Panc1 (cell line): ENCODE measurements around the gene MAD1L1. TPM values are rescaled to one million over a fixed set of nuclear protein-coding genes. Genes with fewer than 3 reads are reported as not detected.

Source experiments
- ATAC-seq: fragments of 200-7000 bp; cut with Tn5 transposase; 2 replicates; pipeline ENCODE4 v1.9.1; 2020; ENCODE audit warnings: mild to moderate bottlenecking, moderate library complexity
- BruUV-seq: library from RNA; stranded (reverse); fragments of 400-500 nt; replicated peaks from 2 replicates; lab custom pipeline; 2021; lab: Mats Ljungman, UMichigan
- CTCF ChIA-PET: fragments of 300-600 bp; sonication (Branson Sonifier 250); formaldehyde crosslinking; loops from one replicate; lab custom pipeline; 2022; ENCODE audit warnings: antibody characterized with exemption; lab: Charles Lee
- POLR2A ChIA-PET: fragments of 300-600 bp; sonication (Branson Sonifier 250); formaldehyde crosslinking; loops from one replicate; lab custom pipeline; 2022; ENCODE audit warnings: antibody characterized with exemption; lab: Charles Lee
- DNase-seq: peaks from one replicate; pipeline ENCODE4 v3.0.0-alpha.2; 2010; ENCODE audit warnings: low read depth, low spot score
- H3K27ac ChIP-seq: 2 replicates; pipeline ENCODE4 v1.5.1; 2011; ENCODE audit warnings: mild to moderate bottlenecking, low read length, inconsistent platforms
- H3K27me3 ChIP-seq: fragments of 200-500 bp; sonication (Bioruptor generic); 2 replicates; pipeline ENCODE4 v1.6.0; 2014; ENCODE audit warnings: low read length, inconsistent platforms; ENCODE audit not compliant: control insufficient read depth, insufficient read depth
- H3K36me3 ChIP-seq: fragments of 200-500 bp; sonication (Bioruptor generic); 2 replicates; pipeline ENCODE4 v1.5.1; 2014; ENCODE audit warnings: inconsistent platforms, mild to moderate bottlenecking, low read length, moderate library complexity; ENCODE audit not compliant: control insufficient read depth, insufficient read depth
- H3K4me1 ChIP-seq: 2 replicates; pipeline ENCODE4 v1.5.1; 2011; ENCODE audit warnings: inconsistent platforms, mild to moderate bottlenecking, low read length, moderate library complexity; ENCODE audit not compliant: control insufficient read depth, insufficient read depth
- H3K4me3 ChIP-seq, 2 experiments: 2 replicates each; pipeline ENCODE4 v1.5.1; 2011 to 2012; ENCODE audit warnings: low read depth in 2 of 2, low read length in 2 of 2, mild to moderate bottlenecking in 2 of 2, inconsistent platforms in 1 of 2, moderate library complexity in 1 of 2
- H3K9me3 ChIP-seq: fragments of 200-500 bp; sonication (Bioruptor generic); 2 replicates; pipeline ENCODE4 v1.5.1; 2014; ENCODE audit warnings: low read depth, mild to moderate bottlenecking, inconsistent platforms, low read length, moderate library complexity; ENCODE audit not compliant: control insufficient read depth, insufficient read depth
- CTCF ChIP-seq: fragments of 450-650 bp; IDR thresholded peaks from 2 replicates; pipeline ENCODE4 v1.5.1; 2017; ENCODE audit warnings: mild to moderate bottlenecking
- POLR2AphosphoS5 ChIP-seq: IDR thresholded peaks from 2 replicates; pipeline ENCODE4 v1.6.1; 2012; ENCODE audit warnings: mild to moderate bottlenecking, low read depth, low read length, moderate library complexity
- REST ChIP-seq, 2 experiments: IDR thresholded peaks; 2 replicates each; pipeline ENCODE4 v1.6.1; 2011 to 2012; ENCODE audit warnings: low read depth in 2 of 2, control low read depth in 1 of 2, low read length in 1 of 2, mild to moderate bottlenecking in 1 of 2, moderate library complexity in 1 of 2; ENCODE audit not compliant: insufficient read depth in 1 of 2
- SIN3A ChIP-seq: IDR thresholded peaks from 2 replicates; pipeline ENCODE4 v1.6.1; 2012; ENCODE audit warnings: low read depth, mild to moderate bottlenecking, low read length, moderate library complexity, borderline replicate concordance; ENCODE audit not compliant: insufficient read depth
- TCF7L2 ChIP-seq: IDR thresholded peaks from 2 replicates; pipeline ENCODE4 v1.6.1; 2011; ENCODE audit warnings: mild to moderate bottlenecking, low read depth, low read length, inconsistent platforms
- in situ Hi-C: cut with HindIII; loops from 2 replicates; pipeline ENCODE4 v1.10.0; 2016; ENCODE audit warnings: low sequenced_read_pairs, low pct_unique_long_range_greater_than_20kb
- intact Hi-C: fragments of 100-400 bp; cut with micrococcal nuclease; formaldehyde crosslinking; loops from one replicate; pipeline ENCODE4 v1.10.0; 2022; ENCODE audit not compliant: unreplicated experiment
- total RNA-seq: library from RNA; stranded (reverse); gene quantifications from one replicate; pipeline ENCODE4 v1.2.1, GENCODE V29; 2021; ENCODE audit not compliant: unreplicated experiment

Gene MAD1L1
- total RNA-seq, 1 experiment from 2014 or later: 70.8 TPM

GRCh38 chr7:2230226-2230625 is 2.5 kb downstream of the MAD1L1 start:
- TF ChIP-seq SIN3A (no peak), TCF7L2 (no peak), REST (IDR thresholded peaks at IDR 0.05; ENCODE audit: insufficient read depth in 1 of 2, low read depth in 2 of 2, low read length in 1 of 2) (no peak), CTCF (no peak), POLR2AphosphoS5 (no peak)
- DNase-seq (no peak), ATAC-seq (no peak)
- no peak overlapping the region for H3K4me3 ChIP-seq
- in situ Hi-C loops: no loop called here
- H3K27ac ChIP-seq: no peak overlapping the region
- peaks cover 11% of the 10 kb centered on the region; the same call in 1 of the 2 replicates for H3K4me1 ChIP-seq
- ChIA-PET CTCF (no interaction called here), POLR2A (no interaction called here)
- H3K36me3 ChIP-seq: peaks cover 15% of the 10 kb centered on the region
- intact Hi-C loops: no loop called here
- no peaks in the 10 kb centered on the region for H3K9me3 ChIP-seq
- no TSS peak for BruUV-seq
- no peaks in the 10 kb centered on the region for H3K27me3 ChIP-seq

DNA sequence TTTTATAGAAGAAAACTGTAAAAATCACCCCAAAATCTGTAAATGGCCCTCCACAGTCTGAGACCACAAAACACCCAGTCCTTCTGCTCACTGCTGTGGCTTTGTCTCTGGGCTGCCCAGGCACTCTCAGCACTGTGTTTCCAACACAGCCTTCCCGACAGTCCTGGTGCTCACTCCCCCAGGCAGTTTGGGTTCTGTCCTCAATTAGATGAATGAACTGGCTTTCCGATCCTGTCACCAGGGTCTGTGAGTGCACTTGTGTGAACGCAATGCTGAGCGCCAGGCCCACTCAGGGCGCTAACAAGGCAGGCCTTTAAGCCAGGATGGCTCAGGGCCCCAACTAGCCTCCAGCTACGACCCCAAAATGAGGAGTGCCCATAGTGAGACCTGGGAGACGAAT is 3.3 kb downstream of the MAD1L1 start:
- Histone ChIP-seq H3K4me1 (peaks cover 11% of the 10 kb centered on the region; the same call in 1 of the 2 replicates), H3K27ac (no peak overlapping the region), H3K9me3 (no peaks in the 10 kb centered on the region), H3K36me3 (peaks cover 7% of the 10 kb centered on the region), H3K4me3 (no peak overlapping the region), H3K27me3 (no peaks in the 10 kb centered on the region)
- no peak for DNase-seq
- in situ Hi-C loops (no loop called here), intact Hi-C loops (no loop called here)
- POLR2A ChIA-PET: no interaction called here
- TSS peak; percentile 24 for BruUV-seq
- CTCF ChIA-PET: interaction anchor here (0.6 kb wide), 1 partner anchor 118 kb away, joined by 6 read pairs; no protein-coding TSS in a partner anchor
- ATAC-seq: no peak
- TF ChIP-seq TCF7L2 (no peak), SIN3A (no peak), REST (IDR thresholded peaks at IDR 0.05; ENCODE audit: insufficient read depth in 1 of 2, low read depth in 2 of 2, low read length in 1 of 2) (no peak), POLR2AphosphoS5 (no peak), CTCF (no peak)
